Right atrium auricular region (tissue), 2 donors: ENCODE results near the gene KRTAP9-3. TPM values are rescaled to one million over a fixed set of nuclear protein-coding genes. Genes with fewer than 3 reads are reported as not detected.
"Not testable (repeated sequence)": the region's sequence is repeated elsewhere in the genome, so short reads cannot be mapped to it uniquely, and the experiment has no call there.

Experiments
- DNase-seq: peaks from one replicate; pipeline ENCODE4 v3.0.0-alpha.2; 2019; ENCODE audit warnings: low spot score
- H3K27ac ChIP-seq, 2 donors: fragments of 200-600 bp; sonication (generic); 1 replicate in 1 of 2; 2 replicates in 1 of 2; pipeline ENCODE4 v1.5.1; 2016 to 2019
- H3K27me3 ChIP-seq, 2 donors: fragments of 200-600 bp; sonication (generic); one replicate each; pipeline versions ENCODE4 v1.5.1 to v1.6.0; 2017 to 2019
- H3K36me3 ChIP-seq: fragments of 200-600 bp; sonication (generic); one replicate; pipeline ENCODE4 v1.5.1; 2016
- H3K4me1 ChIP-seq, 2 donors: fragments of 200-600 bp; sonication (generic); one replicate each; pipeline versions ENCODE4 v1.5.1 to v1.6.0; 2017 to 2019
- H3K4me3 ChIP-seq, 2 donors: fragments of 200-600 bp; sonication (generic); 1 replicate in 1 of 2; 2 replicates in 1 of 2; pipeline ENCODE4 v1.5.1; 2017 to 2019; ENCODE audit warnings: mild to moderate bottlenecking in 1 of 2, moderate library complexity in 1 of 2
- H3K9me3 ChIP-seq, 2 donors: fragments of 200-600 bp; sonication (generic); one replicate each; pipeline ENCODE4 v1.5.1; 2019
- total RNA-seq, 2 donors: library from RNA; depleted of rRNA; stranded (reverse); fragments of >200 nt; gene quantifications; one replicate each; pipeline ENCODE4 v1.1.0, GENCODE V29; 2016
- TF ChIP-seq, protein P1 (sequence below), 2 donors: fragments of 200-600 bp; sonication (generic); IDR thresholded peaks; one replicate each; pipeline ENCODE4 v1.5.1; 2019; ENCODE audit warnings: antibody characterized with exemption in 2 of 2

Gene KRTAP9-3
- total RNA-seq, 2 donors from 2014 or later, result not detected

DNA sequence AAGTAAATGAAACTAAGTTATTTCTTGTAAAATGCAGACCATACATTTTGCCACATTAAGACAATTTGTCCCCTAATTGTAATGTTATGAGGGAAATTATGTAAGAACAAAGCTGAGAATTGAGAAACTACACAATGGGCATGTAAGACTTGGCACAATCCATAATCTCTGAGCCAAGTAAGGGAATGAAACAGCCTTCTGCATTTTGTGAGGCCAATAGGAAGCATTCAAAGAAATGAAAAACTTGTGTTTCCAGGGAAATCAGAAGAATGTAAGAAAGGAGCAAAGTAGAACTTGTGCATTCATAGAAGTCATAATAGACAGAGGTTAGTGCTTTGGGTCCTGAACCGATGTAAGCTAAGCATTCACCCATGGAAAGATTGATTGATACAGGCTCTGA is 19.0 kb downstream of the KRTAP9-3 start:
- Histone ChIP-seq H3K4me3 (no peak overlapping the region), H3K36me3 (no peaks in the 10 kb centered on the region), H3K4me1 (no peaks in the 10 kb centered on the region), H3K27me3 (no peaks in the 10 kb centered on the region), H3K27ac (no peak overlapping the region), H3K9me3 (no peaks in the 10 kb centered on the region)
- TF ChIP-seq, protein P1, sequence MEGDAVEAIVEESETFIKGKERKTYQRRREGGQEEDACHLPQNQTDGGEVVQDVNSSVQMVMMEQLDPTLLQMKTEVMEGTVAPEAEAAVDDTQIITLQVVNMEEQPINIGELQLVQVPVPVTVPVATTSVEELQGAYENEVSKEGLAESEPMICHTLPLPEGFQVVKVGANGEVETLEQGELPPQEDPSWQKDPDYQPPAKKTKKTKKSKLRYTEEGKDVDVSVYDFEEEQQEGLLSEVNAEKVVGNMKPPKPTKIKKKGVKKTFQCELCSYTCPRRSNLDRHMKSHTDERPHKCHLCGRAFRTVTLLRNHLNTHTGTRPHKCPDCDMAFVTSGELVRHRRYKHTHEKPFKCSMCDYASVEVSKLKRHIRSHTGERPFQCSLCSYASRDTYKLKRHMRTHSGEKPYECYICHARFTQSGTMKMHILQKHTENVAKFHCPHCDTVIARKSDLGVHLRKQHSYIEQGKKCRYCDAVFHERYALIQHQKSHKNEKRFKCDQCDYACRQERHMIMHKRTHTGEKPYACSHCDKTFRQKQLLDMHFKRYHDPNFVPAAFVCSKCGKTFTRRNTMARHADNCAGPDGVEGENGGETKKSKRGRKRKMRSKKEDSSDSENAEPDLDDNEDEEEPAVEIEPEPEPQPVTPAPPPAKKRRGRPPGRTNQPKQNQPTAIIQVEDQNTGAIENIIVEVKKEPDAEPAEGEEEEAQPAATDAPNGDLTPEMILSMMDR (IDR thresholded peaks at IDR 0.05), result no peak
- DNase-seq, result no peak

DNA sequence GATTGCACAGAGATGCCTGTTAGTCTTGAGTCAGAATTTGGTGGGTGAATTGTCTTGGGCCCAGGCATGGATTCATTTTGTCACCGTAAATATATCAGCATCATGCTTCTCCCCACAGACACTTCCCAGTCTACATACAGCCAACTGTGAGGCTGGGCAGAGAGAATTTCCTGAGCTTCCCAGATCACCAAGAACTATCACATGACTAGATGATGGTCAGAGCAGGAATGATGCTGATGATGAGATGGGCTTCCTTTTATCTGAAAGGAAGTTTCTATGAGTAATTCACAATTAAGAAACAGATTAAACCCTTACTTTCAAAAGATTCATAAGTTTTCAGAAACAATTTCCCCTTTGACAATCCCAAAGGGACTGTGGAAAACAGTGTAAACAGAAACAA is 22.6 kb downstream of the KRTAP9-3 start:
- Histone ChIP-seq H3K4me3 (no peak overlapping the region), H3K36me3 (no peaks in the 10 kb centered on the region), H3K9me3 (no peaks in the 10 kb centered on the region), H3K4me1 (no peaks in the 10 kb centered on the region), H3K27me3 (no peaks in the 10 kb centered on the region), H3K27ac (no peak overlapping the region)
- no peak for DNase-seq
- TF ChIP-seq, protein P1 (IDR thresholded peaks at IDR 0.05), result no peak

DNA sequence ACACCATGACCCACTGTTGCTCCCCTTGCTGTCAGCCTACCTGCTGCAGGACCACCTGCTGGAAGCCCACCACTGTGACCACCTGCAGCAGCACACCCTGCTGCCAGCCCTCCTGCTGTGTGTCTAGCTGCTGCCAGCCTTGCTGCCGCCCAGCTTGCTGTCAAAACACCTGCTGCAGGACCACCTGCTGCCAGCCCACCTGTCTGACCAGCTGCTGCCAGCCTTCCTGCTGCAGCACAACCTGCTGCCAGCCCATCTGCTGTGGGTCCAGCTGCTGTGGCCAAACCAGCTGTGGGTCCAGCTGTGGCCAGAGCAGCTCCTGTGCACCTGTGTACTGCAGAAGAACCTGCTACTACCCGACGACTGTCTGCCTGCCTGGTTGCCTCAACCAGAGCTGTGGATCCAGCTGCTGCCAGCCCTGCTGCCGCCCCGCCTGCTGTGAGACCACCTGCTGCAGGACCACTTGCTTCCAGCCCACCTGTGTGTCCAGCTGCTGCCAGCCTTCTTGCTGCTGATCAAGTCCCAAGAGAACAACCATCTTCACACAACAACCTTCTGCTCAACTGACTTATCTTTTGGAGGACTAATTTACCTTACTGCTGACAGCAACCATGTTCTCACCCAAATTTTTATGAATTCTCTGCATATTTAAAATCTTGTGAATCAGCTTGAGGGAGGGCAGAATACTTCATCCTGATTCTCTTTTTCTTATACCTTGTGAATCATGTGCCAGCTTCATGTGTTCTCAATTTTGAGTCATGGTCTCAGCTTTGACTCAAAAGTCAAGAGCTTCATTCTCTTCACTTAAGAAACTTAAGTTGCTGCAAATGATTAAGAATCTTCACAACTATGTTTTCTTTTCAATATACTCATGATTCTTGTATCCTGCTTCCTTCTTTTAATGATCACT is 23.4 kb downstream of the KRTAP9-3 start, which contains the start of gene KRTAP9-9:
Gene KRTAP9-9 (plus strand): TSS at position 4 of the 910 bp plus-strand sequence.
- H3K27ac ChIP-seq, DNase-seq, H3K27me3 ChIP-seq, H3K36me3 ChIP-seq, H3K4me3 ChIP-seq, H3K4me1 ChIP-seq, H3K9me3 ChIP-seq: not testable (repeated sequence)

DNA sequence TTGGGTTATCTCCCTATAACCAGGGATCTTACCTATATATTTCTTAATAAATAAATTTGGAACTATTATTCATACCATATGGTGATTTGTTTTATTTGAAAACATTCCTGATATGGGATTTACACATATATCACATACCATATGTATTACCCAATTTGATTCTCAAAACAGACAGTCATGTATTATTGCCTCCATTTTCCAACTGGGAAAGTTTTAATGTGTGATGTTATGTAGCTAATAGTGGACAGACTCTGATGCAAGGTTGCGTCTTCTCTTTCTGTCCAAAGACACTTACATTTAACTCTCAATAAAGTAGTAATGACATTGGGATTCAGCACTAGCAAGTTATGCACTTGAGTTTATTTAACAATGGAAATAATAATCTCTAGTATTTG is 24.0 kb downstream of the KRTAP9-3 start:
- no peaks in the 10 kb centered on the region for H3K36me3 ChIP-seq
- H3K9me3 ChIP-seq, result no peaks in the 10 kb centered on the region
- DNase-seq, result no peak
- H3K4me3 ChIP-seq, result no peak overlapping the region
- no peaks in the 10 kb centered on the region for H3K27me3 ChIP-seq
- no peak overlapping the region for H3K27ac ChIP-seq
- TF ChIP-seq, protein P1 (IDR thresholded peaks at IDR 0.05), result no peak
- H3K4me1 ChIP-seq, result no peaks in the 10 kb centered on the region

DNA sequence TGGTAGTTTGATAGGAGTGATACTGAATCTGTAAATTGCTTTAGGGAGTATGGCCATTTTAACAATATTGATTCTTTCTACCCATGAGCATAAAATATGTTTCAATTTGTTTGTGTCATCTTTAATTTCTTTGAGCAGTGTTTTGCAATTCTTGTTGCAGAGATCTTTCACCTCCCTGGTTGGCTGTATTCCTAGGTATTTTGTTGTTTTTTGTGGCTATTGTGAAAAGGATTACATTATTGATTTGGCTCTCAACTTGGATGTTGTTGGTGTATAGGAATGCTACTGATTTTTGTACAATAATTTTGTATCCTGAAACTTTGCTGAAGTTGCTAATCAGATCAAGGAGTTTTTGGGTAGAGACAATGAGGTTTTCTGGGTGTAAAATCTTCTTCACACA is 26.2 kb downstream of the KRTAP9-3 start:
- H3K4me3 ChIP-seq, result no peak overlapping the region
- TF ChIP-seq, protein P1 (IDR thresholded peaks at IDR 0.05), result no peak
- no peak for DNase-seq
- H3K9me3 ChIP-seq, result no peaks in the 10 kb centered on the region
- no peaks in the 10 kb centered on the region for H3K36me3 ChIP-seq
- no peaks in the 10 kb centered on the region for H3K27me3 ChIP-seq
- H3K4me1 ChIP-seq, result no peaks in the 10 kb centered on the region
- no peak overlapping the region for H3K27ac ChIP-seq

DNA sequence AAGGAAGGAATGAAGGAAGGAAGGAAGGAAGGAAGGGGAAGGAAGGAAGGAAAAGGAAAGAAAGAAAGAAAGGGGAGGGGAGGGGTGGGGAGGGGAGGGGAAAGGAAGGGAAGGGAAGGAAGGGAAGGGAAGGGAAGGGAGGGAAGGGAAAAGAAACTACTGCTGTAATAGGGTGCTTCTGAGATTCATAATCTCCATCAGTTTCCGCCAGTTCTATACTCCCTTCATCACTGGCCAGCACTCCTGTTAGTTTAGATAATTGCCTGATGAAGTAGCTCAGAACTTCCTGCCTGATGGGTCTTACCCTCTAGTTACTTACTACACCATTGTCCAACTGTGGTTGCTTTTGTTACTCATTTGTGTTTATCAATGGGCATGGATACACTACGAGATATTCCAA is 31.0 kb downstream of the KRTAP9-3 start:
- TF ChIP-seq, protein P1 (IDR thresholded peaks at IDR 0.05), result no peak
- no peaks in the 10 kb centered on the region for H3K9me3 ChIP-seq
- no peak overlapping the region for H3K4me3 ChIP-seq
- no peaks in the 10 kb centered on the region for H3K36me3 ChIP-seq
- DNase-seq, result no peak
- H3K4me1 ChIP-seq, result no peaks in the 10 kb centered on the region
- no peak overlapping the region for H3K27ac ChIP-seq
- H3K27me3 ChIP-seq, result no peaks in the 10 kb centered on the region
